Activated CD8-positive, alpha-beta memory T cell treated with anti-CD3 and anti-CD28 coated beads for 24 hours (primary cell): Measurements from ENCODE around the gene ALKBH2.
A peak's percentile ranks its signal among the peaks of the same experiment; 100 is the strongest.
"Not testable (repeated sequence)": the region's sequence is repeated elsewhere in the genome, so short reads cannot be mapped to it uniquely, and the experiment has no call there.

Experiments
- DNase-seq: peaks from one replicate; pipeline ENCODE4 v3.0.0-alpha.2; 2020

ALKBH2 gene

DNA sequence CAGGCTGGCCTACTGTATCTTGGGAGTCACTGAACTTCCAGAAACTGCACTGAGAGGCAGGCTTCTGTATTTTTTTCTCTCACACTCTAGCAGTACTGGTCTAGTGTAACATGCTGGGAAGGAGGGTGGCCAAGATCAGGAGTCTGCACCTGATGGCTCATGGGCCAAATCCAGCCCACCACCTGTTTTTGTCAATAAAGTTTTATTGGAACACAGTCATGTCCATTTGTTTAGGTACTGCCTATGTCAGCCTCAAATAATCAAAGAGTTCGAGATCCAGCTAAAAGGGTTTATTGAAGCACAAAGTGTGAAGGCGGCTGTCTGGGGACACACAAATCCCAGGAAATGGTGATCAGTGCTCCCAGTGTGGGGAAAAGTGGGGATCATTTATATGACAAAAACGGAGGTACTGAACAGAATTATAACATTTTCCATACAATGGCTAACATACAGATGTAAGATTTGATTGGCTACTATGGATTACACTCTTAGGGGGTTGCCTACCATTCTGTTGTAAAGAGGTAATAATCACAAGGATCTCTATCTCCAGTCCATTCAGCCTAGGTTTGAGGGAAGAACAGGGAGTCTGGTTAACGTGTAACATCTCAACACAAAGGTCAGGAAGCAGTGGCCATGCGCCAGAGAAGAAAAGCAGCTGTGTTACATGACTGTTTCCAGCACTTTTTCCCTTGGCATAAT lies 28.0 kb downstream of the ALKBH2 start:
- DNase-seq = no peak

DNA sequence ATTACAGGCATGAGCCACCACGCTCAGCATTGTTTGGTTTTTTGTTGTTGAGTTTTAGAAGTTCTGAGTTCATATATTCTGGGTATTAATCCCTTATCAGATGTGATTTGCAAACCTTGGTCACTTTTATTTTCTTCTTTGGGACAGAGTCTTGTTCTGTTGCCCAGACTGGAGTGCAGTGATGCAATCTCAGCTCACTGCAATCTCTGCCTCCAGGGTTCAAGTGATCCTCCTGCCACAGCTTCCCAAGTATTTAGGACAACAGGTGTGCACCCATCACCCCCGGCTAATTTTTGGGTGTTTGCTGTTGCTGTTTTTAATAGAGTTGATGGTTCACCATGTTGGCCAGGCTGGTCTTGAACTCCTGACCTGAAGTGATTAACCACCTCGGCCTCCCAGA lies 29.1 kb downstream of the ALKBH2 start:
- no peak for DNase-seq

DNA sequence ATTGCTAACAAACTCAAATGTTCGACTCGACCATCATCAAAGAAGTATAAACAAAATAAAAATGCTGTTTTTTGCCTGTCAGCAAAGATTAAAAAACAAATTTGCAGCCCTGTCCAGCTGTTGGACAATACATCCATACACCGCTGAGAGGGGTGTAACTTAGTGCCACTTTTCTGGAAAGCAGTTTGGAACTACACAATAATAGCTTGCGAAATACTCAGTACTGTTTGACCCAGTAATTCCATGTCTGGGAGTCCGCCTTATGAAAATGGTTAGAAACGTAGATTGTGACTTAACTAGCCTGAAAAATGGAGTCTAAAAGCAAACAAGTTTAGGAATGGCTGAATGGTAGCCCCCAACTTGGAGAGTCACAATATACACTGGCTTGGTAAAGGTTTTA lies 34.5 kb downstream of the ALKBH2 start:
- DNase-seq = no peak

DNA sequence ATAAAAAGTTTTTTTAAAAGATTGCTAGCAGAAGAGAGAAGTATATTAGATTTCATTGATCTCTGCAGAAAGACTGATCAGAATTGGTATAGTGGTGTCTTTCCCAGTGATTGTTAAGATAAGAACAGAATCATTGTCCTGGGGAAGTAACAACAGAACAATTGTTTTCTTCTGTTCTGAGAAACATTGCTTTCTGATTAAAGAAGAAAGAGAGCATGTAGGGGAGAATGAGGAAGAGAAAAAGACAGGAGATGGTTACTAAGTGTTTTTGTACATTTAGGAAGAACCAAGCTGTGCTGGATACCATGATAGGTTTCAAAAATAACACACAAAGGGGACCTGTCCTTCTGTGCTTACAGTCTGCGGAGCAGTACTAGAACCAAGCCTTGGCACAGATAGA lies 35.9 kb downstream of the ALKBH2 start:
- no peak for DNase-seq

DNA sequence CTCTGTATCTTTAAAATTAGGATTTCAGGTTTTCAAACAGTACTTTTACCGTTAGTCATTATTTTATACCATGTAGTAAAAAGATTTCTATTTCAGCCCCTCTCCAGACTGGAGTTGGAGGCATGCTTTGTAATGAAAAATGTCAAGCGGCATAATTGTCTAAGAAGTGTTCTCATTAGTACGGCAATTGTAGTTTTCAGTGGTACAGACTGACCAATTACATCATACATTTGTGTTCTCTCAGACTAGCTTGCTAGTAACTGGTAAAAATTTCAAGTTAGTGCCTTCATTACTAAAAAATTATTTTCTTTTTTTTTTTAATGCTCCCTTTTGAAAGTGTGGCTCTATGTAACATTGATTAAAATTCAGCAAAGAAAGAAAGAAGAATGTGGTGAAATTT lies 36.4 kb downstream of the ALKBH2 start:
- DNase-seq = no peak

DNA sequence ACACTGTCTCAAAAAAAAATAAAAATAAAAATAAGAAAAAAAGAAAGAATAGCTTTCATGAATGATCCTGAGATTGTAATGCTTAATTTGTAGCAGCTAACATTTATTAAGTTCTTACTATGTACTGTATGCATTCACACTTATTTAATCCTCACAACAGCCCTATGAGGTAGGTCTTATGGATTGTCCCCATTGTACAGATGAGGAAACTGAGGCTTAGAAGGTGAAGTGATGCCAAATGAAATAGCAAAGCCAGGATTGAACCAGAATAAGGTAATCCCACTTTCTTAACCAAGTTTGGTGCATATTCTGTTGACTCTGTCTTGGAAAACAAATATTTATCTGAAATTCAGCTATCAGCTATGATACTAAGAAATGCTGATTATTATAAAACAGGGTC lies 38.8 kb downstream of the ALKBH2 start:
- DNase-seq = no peak

DNA sequence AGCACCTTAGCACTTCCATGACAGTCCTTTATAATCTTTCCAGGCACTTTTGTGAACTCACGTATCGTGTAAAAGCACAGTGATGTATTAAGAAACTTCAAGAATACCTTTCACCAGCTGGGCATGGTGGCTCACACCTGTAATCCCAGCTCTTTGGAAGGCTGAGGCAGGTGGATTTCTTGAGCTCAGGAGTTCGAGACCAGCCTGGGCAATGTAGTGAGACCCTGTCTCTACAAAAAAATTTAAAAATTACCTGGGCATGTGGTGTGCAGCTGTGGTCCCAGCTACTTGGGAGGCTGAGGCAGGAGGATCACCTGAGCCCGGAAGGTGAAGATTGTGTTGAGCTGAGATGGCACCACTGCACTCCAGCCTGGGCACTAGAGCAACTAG lies 39.2 kb downstream of the ALKBH2 start:
- DNase-seq = peak; percentile 59

DNA sequence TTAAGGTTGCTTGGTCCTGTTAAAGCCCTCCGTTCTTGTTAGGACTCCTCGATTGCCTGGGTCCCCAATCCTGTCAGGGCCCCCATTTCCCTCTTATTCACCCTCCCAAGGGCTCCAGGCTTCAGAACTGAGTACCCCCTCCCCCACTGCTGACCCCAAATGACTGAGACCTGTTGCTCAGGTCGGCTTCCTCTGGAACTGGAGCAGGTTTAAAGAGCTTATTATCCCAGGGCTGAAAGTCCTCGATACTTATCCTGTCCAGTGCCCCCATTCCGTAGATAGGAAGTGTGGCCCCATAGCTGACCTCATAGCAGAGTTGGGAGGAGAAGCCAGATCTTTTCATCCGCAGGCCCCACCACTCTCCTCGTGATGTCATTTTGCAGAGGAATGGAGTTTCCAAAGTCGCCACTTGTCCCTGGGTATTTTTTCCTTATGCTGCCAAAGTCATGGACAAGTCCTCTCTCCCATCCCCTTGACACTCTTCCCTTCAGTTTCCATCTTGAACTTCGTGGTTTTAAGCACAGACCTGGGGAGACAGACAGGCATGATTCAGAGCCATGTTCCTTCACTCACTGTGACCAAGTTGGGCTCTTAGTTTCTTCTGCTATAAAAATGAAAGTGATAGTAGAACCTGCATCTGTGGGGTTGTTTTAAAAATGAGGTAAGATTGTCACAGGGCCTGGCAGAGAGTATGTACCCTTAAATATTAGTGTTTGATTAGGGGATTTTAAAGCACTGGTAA lies 39.7 kb downstream of the ALKBH2 start:
- DNase-seq = peak; percentile 68

DNA sequence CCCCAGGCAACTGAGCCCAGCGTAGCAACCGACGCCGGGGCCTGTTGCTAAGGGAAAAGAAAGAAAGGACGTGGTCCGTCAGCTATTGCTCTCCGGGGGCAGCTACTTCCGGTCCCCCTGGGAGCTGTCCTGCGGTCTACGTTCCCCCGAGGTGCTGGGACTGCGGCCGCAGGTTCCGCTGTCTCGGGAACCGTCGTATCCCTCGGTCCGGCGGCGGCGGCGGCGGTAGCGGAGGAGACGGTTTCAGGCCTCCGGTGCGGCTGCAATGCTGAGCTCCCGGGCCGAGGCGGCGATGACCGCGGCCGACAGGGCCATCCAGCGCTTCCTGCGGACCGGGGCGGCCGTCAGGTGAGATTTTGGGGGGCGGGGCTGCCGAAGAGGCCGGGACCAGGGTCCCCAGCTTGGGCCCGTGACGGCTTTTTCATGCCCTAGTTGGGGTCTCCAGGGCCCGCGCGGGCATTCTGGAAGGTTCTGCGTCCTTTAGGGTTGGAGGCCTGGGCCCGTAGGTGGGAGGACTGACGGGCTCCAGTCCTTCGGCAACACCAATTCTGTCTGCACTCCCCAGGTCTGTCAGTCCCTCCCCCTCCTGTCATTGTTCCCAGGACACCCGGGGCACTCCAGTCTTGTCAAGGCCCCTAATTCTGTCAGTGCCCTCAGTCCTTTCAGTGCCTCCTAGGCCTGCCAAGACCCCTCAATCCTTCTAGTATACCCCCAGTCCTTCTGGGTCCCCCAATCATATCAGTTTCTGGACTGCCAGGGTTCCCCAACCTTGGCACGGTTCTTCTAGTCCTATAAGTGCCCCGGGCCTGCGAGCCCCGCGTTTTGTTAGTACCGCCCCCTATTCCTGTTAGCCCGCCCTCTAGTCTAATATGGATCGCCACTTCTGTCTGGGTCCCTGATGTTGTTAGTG lies 40.6 kb downstream of the ALKBH2 start, which contains the start of gene USP30:
Gene USP30, plus strand, starts transcription at position 163 of the 910 bp plus-strand sequence. Its CDS starts 103 bp downstream, at position 266.
- peak; percentile 93 for DNase-seq

DNA sequence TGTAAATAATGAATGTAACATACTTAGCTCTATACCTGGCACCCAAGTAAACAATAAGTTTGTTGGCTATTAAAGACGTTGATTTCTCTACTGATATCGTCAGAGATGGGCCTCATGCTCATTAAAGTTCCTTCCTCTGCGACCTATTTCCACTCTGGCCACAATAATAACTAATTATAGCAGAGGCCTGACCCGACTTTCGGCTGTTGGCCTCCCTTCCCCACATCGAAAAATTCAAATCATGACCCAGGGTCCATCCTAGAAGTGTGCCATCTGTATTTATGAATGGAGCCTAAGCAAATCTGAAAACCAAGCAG lies 41.2 kb downstream of the ALKBH2 start:
- no peak for DNase-seq

DNA sequence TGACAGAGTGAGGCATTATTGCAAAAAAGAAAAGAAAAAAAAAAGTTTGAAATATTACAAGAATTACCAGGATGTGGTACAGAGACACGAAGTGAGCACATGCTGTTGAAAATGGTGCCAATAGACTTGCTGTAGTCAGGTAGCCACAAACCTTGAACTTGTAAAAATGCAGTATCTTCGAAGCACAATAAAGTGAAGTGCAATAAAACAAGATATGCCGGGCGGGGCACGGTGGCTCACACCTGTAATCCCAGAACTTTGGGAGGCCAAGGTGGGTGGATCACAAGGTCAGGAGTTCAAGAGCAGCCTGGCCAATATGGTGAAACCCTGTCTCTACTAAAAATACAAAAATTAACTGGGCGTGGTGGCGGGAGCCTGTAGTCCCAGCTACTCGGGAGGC lies 43.5 kb downstream of the ALKBH2 start:
- DNase-seq = not testable (repeated sequence)

DNA sequence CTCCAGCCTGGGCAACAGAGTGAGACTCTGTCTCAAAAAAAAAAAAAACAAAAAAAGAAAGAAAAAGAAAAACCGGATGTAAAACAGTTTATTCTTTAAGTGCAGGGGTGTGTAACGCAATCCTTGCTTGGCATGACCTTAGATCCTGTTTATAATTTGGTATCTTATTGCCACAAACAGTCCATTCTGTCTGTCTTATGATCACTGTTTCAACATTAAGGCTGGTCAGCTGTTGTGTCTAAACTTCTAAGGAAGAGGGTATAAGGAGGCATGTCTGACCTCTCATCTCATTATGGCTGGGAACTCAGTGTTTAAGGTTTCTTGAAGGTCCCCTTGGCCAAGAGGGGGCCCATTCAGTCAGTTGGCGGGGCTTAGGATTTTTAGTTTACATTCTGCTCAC lies 44.6 kb downstream of the ALKBH2 start:
- not testable (repeated sequence) for DNase-seq

DNA sequence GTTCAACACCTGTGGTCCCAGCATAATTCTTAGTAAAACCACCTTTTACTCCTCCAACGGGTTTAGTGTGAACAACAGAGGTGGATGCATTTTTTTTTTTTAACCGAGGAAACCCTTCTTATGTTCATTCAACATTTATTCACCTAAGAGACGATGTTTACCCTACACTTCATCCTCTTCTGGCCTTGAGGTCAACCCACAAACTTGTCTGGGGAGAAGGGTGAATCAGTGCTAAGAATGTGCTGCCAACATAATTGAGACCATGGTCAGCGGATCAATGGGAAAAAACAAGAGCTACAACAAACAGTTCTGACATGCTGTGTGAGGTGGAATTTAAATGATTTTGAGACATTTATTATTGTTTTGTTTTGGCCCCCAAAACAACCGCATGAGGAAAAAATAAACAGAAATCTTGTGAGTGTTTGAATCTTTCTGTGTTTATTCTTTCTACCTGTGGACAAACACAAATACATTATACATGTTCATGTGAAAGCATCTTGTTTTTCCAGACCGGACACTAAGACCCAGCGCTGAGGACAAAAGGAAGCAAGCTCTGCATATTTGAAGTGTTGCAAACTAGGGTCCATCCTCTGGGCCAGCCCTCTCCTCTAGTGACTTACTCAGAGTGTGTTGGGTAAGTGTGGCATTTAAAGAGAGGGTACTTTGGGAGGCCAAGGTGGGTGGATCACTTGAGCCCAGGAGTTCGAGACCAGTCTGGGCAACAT lies 46.0 kb downstream of the ALKBH2 start:
- no peak for DNase-seq

DNA sequence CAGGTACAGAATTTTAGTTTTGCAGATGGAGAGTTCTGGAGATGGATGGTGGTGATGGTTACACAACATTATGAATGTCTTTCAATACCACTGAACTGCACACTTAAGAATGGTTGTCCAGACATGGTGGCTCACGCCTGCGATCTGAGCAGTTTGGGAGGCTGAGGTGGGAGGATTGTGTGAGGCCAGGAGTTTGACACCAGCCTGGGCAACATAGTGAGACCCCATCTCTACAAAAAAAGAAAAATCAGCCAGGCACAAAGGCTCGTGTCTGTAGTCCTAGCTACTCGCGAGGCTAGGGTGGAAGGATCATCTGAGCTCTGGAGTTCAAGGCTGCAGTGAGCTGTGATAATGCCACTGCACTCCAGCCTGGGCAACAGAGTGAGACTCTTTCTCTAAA lies 49.0 kb downstream of the ALKBH2 start:
- DNase-seq = no peak
